ENCODE data around the gene COG1.

DNA sequence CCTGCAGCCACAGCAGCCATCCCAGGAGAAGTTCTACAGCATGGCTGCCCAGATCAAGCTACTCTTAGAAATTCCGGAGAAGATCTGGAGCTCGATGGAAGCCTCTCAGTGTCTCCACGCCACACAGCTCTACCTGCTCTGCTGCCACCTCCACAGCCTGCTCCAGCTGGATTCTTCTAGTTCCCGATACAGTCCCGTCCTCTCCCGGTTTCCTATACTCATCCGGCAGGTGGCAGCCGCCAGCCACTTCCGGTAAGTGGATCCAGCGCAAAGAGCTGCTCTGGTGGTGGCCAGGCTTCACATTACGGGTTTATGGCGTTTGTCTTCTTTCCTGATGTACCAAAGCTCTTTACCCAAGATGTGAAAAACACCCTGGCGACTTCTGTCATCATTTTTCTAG, 3.6 kb downstream of the COG1 start:
- TF ChIP-seq, protein P1, sequence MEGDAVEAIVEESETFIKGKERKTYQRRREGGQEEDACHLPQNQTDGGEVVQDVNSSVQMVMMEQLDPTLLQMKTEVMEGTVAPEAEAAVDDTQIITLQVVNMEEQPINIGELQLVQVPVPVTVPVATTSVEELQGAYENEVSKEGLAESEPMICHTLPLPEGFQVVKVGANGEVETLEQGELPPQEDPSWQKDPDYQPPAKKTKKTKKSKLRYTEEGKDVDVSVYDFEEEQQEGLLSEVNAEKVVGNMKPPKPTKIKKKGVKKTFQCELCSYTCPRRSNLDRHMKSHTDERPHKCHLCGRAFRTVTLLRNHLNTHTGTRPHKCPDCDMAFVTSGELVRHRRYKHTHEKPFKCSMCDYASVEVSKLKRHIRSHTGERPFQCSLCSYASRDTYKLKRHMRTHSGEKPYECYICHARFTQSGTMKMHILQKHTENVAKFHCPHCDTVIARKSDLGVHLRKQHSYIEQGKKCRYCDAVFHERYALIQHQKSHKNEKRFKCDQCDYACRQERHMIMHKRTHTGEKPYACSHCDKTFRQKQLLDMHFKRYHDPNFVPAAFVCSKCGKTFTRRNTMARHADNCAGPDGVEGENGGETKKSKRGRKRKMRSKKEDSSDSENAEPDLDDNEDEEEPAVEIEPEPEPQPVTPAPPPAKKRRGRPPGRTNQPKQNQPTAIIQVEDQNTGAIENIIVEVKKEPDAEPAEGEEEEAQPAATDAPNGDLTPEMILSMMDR (IDR thresholded peaks at IDR 0.05), result peak in 1 of 4 experiments; percentile 16
- TF ChIP-seq POLR2A (IDR thresholded peaks at IDR 0.05) (no peak), POLR2AphosphoS5 (IDR thresholded peaks at IDR 0.05) (no peak)

Data from sigmoid colon (tissue), 4 donors.